HG03520 (cell line): ENCODE measurements around the gene CUBN.

Experiments
- ATAC-seq: cut with Tn5 transposase; IDR thresholded peaks from one replicate; pipeline ENCODE4 v1.9.1; 2021; ENCODE audit warnings: mild to moderate bottlenecking, moderate library complexity; ENCODE audit not compliant: unreplicated experiment

CUBN gene

GRCh38 chr10:17129741-17130140, at the start of gene CUBN:
TSS of gene CUBN (minus strand) at chr10:17129811. CDS start at chr10:17129765, 46 bp downstream.
- no peak for ATAC-seq

GRCh38 chr10:17179002-17179401, 49.4 kb upstream of the CUBN start:
- no peak for ATAC-seq

GRCh38 chr10:17178006-17178405, 48.4 kb upstream of the CUBN start:
- ATAC-seq = no peak

GRCh38 chr10:17177014-17177413, 47.4 kb upstream of the CUBN start:
- ATAC-seq = no peak

- ATAC-seq = no peak
Measured at GRCh38 chr10:17176091-17176490, 46.5 kb upstream of the CUBN start.

- ATAC-seq = no peak
Measured at GRCh38 chr10:17175551-17175950, 45.9 kb upstream of the CUBN start.

- no peak for ATAC-seq
Measured at GRCh38 chr10:17174626-17175025, 45.0 kb upstream of the CUBN start.

GRCh38 chr10:17171141-17171641, 41.6 kb upstream of the CUBN start:
- no peak for ATAC-seq

GRCh38 chr10:17169803-17170202, 40.2 kb upstream of the CUBN start:
- ATAC-seq = no peak

GRCh38 chr10:17166699-17167098, 37.1 kb upstream of the CUBN start:
- ATAC-seq = no peak

GRCh38 chr10:17162828-17163227, 33.2 kb upstream of the CUBN start:
- ATAC-seq = no peak

GRCh38 chr10:17161775-17162174, 32.2 kb upstream of the CUBN start:
- ATAC-seq = no peak

GRCh38 chr10:17157024-17157423, 27.4 kb upstream of the CUBN start:
- ATAC-seq = no peak

GRCh38 chr10:17155826-17156225, 26.2 kb upstream of the CUBN start:
- ATAC-seq = no peak

GRCh38 chr10:17154116-17154515, 24.5 kb upstream of the CUBN start:
- no peak for ATAC-seq

GRCh38 chr10:17153321-17153720, 23.7 kb upstream of the CUBN start:
- no peak for ATAC-seq

- no peak for ATAC-seq
Measured at GRCh38 chr10:17151716-17152115, 22.1 kb upstream of the CUBN start.

GRCh38 chr10:17147884-17148489, 18.4 kb upstream of the CUBN start:
- ATAC-seq = no peak

- ATAC-seq = no peak
Measured at GRCh38 chr10:17146892-17147291, 17.3 kb upstream of the CUBN start.

GRCh38 chr10:17145239-17145638, 15.6 kb upstream of the CUBN start:
- no peak for ATAC-seq

GRCh38 chr10:17144757-17145156, 15.1 kb upstream of the CUBN start:
- peak; percentile 77 for ATAC-seq

GRCh38 chr10:17144032-17144431, 14.4 kb upstream of the CUBN start:
- no peak for ATAC-seq

GRCh38 chr10:17143055-17143690, 13.6 kb upstream of the CUBN start:
- ATAC-seq = no peak
